A673 (cell line): ENCODE data around the gene TINAGL1. TPM values are rescaled to one million over a fixed set of nuclear protein-coding genes. Genes with fewer than 3 reads are reported as not detected.

Experiments
- BruUV-seq: library from RNA; stranded (reverse); fragments of 400-500 nt; replicated peaks from 2 replicates; lab custom pipeline; 2021; lab: Mats Ljungman, UMichigan
- CTCF ChIA-PET: fragments of 300-600 bp; sonication (Branson Sonifier 250); formaldehyde crosslinking; loops from one replicate; lab custom pipeline; 2022; ENCODE audit warnings: antibody characterized with exemption; lab: Charles Lee
- POLR2A ChIA-PET: fragments of 300-600 bp; sonication (Branson Sonifier 250); formaldehyde crosslinking; loops from one replicate; lab custom pipeline; 2022; ENCODE audit warnings: antibody characterized with exemption; ENCODE audit not compliant: low non-redundant PET; lab: Charles Lee
- DNase-seq: peaks from one replicate; pipeline ENCODE4 v3.0.0-alpha.2; 2015; ENCODE audit warnings: low spot score
- H3K27ac ChIP-seq: fragments of 200-600 bp; sonication (generic); 2 replicates; pipeline ENCODE4 v1.5.1; 2016; ENCODE audit warnings: mixed run types, low read depth, mild to moderate bottlenecking, mixed read lengths, antibody characterized with exemption, low read length; ENCODE audit not compliant: poor library complexity, severe bottlenecking
- H3K27me3 ChIP-seq: fragments of 200-600 bp; sonication (generic); replicated peaks from 2 replicates; pipeline ENCODE4 v1.6.1; 2017; ENCODE audit warnings: mixed run types, low read depth, mild to moderate bottlenecking, mixed read lengths, antibody characterized with exemption, low read length; ENCODE audit not compliant: insufficient read depth, poor library complexity
- H3K36me3 ChIP-seq: fragments of 200-600 bp; sonication (generic); 2 replicates; pipeline ENCODE4 v1.6.1; 2016; ENCODE audit warnings: mixed run types, mild to moderate bottlenecking, mixed read lengths, antibody characterized with exemption, low read length; ENCODE audit not compliant: insufficient read depth, poor library complexity, severe bottlenecking
- H3K4me1 ChIP-seq: fragments of 200-600 bp; sonication (generic); 2 replicates; pipeline ENCODE4 v1.6.1; 2017; ENCODE audit warnings: mixed run types, mild to moderate bottlenecking, mixed read lengths, antibody characterized with exemption, low read length; ENCODE audit not compliant: insufficient read depth, poor library complexity, severe bottlenecking
- H3K4me3 ChIP-seq: fragments of 200-600 bp; sonication (generic); 2 replicates; pipeline ENCODE4 v1.5.1; 2016; ENCODE audit warnings: low read depth, mixed run types, mild to moderate bottlenecking, mixed read lengths, low read length; ENCODE audit not compliant: poor library complexity, severe bottlenecking
- H3K9me3 ChIP-seq: fragments of 200-600 bp; sonication (generic); 2 replicates; pipeline ENCODE4 v1.6.1; 2016; ENCODE audit warnings: mixed run types, low read depth, mild to moderate bottlenecking, mixed read lengths, antibody characterized with exemption, low read length; ENCODE audit not compliant: poor library complexity, severe bottlenecking
- EZH2 ChIP-seq: fragments of 200-600 bp; sonication (generic); IDR thresholded peaks from 2 replicates; pipeline ENCODE4 v1.6.1; 2017; ENCODE audit warnings: borderline replicate concordance, low read depth, mild to moderate bottlenecking, mixed read lengths, antibody characterized with exemption, low read length; ENCODE audit not compliant: poor library complexity, severe bottlenecking
- intact Hi-C: fragments of 100-400 bp; cut with micrococcal nuclease; formaldehyde crosslinking; loops from one replicate; pipeline ENCODE4 v1.10.0; 2022; ENCODE audit not compliant: unreplicated experiment
- total RNA-seq: library from RNA; stranded (reverse); gene quantifications from 2 replicates; pipeline ENCODE4 v1.2.3, GENCODE V29; 2021
- TF ChIP-seq, protein P1 (sequence below): fragments of 300-800, 200-600 bp; sonication (generic); conservative IDR thresholded peaks from 2 replicates; pipeline ENCODE4 v1.5.1; 2017; ENCODE audit warnings: low read depth, mild to moderate bottlenecking, antibody characterized with exemption, low read length, moderate library complexity, mixed read lengths

Gene TINAGL1
- total RNA-seq, 1 experiment from 2014 or later: not detected

DNA sequence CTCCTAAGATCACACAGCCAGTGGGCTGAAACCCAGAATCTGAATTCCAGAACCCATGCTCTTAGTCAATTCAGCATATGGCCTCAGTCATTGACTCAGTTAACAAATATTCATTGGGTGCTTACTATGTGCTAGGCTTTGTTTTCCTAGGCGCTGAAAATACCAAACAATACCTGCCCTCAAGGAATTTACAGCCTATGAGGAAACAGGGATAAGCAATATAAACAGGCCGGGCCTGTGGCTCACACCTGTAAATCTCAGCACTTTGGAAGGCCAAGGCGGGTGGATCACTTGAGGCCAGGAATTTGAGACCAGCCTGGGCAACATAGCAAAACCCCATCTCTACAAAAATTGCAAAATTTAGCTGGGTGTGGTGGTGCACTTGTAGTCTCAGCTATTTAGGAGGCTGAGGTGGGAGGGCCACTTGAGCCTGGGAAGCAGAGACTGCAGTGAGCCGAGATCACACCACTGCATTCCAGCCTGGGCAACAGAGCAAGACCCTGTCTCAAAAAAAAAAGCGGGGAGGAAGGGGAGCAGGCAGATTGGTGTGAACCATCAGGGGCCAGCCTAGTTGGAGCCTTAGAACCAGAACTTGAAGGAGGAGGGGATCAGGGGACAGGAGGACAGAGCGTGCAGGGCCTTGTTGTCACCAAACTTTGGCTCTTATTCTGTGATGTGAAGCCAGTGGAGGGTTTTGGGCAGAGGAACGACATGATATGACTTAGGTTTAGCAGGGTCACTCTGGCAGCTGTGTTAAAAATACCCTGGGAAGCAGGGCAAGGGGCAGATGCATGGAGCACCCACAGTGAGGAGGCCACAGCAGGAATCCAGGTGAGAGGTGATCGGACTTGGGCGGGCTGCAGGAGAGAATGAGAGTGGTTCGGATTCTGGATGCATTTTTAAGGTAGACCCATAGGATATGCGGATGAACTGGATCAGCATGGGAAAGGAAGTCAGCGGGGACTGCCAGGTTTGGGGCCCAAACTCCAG lies 5.8 kb downstream of the TINAGL1 start:
- H3K36me3 ChIP-seq: no peaks in the 10 kb centered on the region
- DNase-seq: no peak
- ChIA-PET CTCF (no interaction called here), POLR2A (no interaction called here)
- intact Hi-C loops: no loop called here
- no peaks in the 10 kb centered on the region for H3K27me3 ChIP-seq
- no peaks in the 10 kb centered on the region for H3K4me1 ChIP-seq
- no peak overlapping the region for H3K4me3 ChIP-seq
- BruUV-seq: no TSS peak
- no peaks in the 10 kb centered on the region for H3K9me3 ChIP-seq
- no peak for TF ChIP-seq EZH2
- no peak overlapping the region for H3K27ac ChIP-seq

DNA sequence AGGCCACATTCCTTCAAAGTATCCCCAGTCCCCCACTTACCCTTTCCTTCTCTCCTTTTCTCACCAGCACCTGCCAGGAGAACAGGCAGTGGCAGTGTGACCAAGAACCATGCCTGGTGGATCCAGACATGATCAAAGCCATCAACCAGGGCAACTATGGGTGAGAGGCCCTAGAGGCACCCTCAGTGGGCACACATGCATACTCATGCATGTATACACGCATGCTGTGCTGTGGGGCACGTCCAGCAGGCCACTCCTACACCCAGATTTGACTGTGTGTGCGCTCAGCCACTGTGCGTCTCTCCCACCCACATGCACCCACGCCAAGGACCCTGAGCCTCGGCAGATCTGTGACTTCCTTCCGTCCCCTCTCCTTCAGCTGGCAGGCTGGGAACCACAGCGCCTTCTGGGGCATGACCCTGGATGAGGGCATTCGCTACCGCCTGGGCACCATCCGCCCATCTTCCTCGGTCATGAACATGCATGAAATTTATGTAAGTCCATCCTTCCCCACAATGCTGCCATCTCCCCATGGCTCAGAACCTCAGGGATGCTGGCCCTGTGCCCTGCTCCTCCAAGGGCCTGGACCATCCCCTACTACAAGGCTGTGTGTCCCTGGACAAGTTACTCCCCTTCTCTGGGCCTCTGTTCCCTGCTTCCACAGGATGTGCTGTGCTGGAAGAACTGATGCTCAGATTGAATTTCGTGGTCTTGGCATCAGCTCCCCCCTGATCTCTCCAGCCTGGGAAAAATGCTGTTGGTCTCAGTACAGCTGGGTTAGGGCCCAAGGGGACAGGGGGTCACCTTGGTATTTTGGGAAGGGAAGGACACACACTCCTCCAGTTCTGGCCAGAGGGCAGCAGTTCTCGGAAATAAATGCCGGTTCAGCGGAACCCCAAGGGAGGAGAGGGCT lies 7.0 kb downstream of the TINAGL1 start:
- no peak for DNase-seq
- POLR2A ChIA-PET: no interaction called here
- Histone ChIP-seq H3K4me3 (no peak overlapping the region), H3K27ac (no peak overlapping the region), H3K27me3 (no peaks in the 10 kb centered on the region), H3K9me3 (no peaks in the 10 kb centered on the region), H3K4me1 (peaks cover 7% of the 10 kb centered on the region), H3K36me3 (no peaks in the 10 kb centered on the region)
- CTCF ChIA-PET: no interaction called here
- no TSS peak for BruUV-seq
- TF ChIP-seq EZH2: no peak
- TF ChIP-seq, protein P1, sequence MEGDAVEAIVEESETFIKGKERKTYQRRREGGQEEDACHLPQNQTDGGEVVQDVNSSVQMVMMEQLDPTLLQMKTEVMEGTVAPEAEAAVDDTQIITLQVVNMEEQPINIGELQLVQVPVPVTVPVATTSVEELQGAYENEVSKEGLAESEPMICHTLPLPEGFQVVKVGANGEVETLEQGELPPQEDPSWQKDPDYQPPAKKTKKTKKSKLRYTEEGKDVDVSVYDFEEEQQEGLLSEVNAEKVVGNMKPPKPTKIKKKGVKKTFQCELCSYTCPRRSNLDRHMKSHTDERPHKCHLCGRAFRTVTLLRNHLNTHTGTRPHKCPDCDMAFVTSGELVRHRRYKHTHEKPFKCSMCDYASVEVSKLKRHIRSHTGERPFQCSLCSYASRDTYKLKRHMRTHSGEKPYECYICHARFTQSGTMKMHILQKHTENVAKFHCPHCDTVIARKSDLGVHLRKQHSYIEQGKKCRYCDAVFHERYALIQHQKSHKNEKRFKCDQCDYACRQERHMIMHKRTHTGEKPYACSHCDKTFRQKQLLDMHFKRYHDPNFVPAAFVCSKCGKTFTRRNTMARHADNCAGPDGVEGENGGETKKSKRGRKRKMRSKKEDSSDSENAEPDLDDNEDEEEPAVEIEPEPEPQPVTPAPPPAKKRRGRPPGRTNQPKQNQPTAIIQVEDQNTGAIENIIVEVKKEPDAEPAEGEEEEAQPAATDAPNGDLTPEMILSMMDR: no peak
- intact Hi-C loops: no loop called here

DNA sequence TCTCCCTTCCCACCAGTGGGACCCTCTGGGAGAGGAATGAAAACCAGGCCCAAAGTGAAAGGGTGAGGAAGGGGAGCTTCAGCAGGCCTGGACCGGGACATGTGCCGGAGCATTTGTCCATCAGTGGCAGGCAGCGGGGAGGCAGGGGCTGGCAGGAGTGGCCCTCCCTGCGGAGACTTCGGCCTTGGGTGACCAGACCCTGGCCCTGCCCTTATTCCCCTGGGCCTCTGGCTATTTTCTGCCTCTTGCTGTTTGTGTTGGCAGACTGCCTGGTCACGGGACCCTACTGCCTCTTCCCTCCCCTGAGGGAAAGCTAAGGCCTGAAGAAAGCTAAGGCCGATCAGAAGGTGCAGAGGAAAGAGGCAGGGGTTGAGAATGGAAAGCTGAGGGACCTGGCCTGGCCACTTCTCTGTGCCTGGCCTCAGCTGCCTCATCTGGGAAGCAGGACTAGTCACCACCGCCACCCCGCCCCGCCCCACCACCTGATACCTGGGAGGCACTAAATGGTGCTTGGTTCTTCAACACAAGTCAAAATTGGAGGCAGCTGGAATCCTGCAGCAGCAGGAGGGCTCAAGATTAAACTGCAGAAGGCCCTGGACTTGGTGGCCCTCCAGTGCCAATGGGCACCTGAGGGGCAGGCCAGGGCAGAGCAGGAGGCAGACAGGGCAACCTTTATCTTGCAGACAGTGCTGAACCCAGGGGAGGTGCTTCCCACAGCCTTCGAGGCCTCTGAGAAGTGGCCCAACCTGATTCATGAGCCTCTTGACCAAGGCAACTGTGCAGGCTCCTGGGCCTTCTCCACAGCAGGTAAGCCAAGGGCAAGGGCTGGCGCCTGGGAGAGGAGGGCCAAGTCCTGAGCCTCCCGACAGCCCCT lies 7.9 kb downstream of the TINAGL1 start:
- Histone ChIP-seq H3K27me3 (no peaks in the 10 kb centered on the region), H3K4me3 (no peak overlapping the region), H3K36me3 (no peaks in the 10 kb centered on the region), H3K4me1 (peaks cover 13% of the 10 kb centered on the region), H3K9me3 (no peaks in the 10 kb centered on the region), H3K27ac (no peak overlapping the region)
- no TSS peak for BruUV-seq
- no peak for DNase-seq
- intact Hi-C loops: no loop called here
- CTCF ChIA-PET: no interaction called here
- POLR2A ChIA-PET: no interaction called here
- TF ChIP-seq, protein P1: no peak
- no peak for TF ChIP-seq EZH2
